OCI-LY1 (cell line): Measurements from ENCODE around the gene CACNG7.

Experiments used
- H2AFZ ChIP-seq: fragments of 200-600 bp; sonication (generic), shearing (Covaris generic); 2 replicates; pipeline ENCODE4 v1.6.0; 2014; ENCODE audit warnings: antibody characterized with exemption, mild to moderate bottlenecking, low read length
- H3F3A ChIP-seq: fragments of 200-600 bp; sonication (generic), shearing (Covaris generic); 2 replicates; pipeline ENCODE4 v1.6.0; 2014; ENCODE audit warnings: mild to moderate bottlenecking, antibody characterized with exemption, low read length, moderate library complexity; ENCODE audit not compliant: insufficient read depth
- H3K27ac ChIP-seq: fragments of 200-600 bp; sonication (generic); 2 replicates; pipeline ENCODE4 v1.5.1; 2014; ENCODE audit warnings: low read length, mixed run types, mild to moderate bottlenecking, low read depth; ENCODE audit not compliant: poor library complexity, severe bottlenecking
- H3K27me3 ChIP-seq: fragments of 200-600 bp; sonication (generic); 2 replicates; pipeline ENCODE4 v1.6.0; 2014; ENCODE audit warnings: antibody characterized with exemption, mild to moderate bottlenecking, low read length, moderate library complexity; ENCODE audit not compliant: insufficient read depth
- H3K36me3 ChIP-seq: fragments of 200-600 bp; sonication (generic); 2 replicates; pipeline ENCODE4 v1.6.1; 2014; ENCODE audit warnings: mild to moderate bottlenecking, antibody characterized with exemption, low read length, moderate library complexity, mixed read lengths; ENCODE audit not compliant: insufficient read depth
- H3K4me1 ChIP-seq: fragments of 200-600 bp; sonication (generic); 2 replicates; pipeline ENCODE4 v1.5.1; 2014; ENCODE audit warnings: mild to moderate bottlenecking, low read length, moderate library complexity; ENCODE audit not compliant: insufficient read depth, severe bottlenecking
- H3K4me2 ChIP-seq: fragments of 200-600 bp; sonication (generic), shearing (Covaris generic); 2 replicates; pipeline ENCODE4 v1.6.1; 2014; ENCODE audit warnings: low read length
- H3K4me3 ChIP-seq: fragments of 200-600 bp; sonication (generic); 2 replicates; pipeline ENCODE4 v1.5.1; 2014; ENCODE audit warnings: low read length, low read depth, mild to moderate bottlenecking, mixed read lengths; ENCODE audit not compliant: poor library complexity, severe bottlenecking
- H3K79me2 ChIP-seq: fragments of 200-600 bp; shearing (Covaris generic); 2 replicates; pipeline ENCODE4 v1.6.1; 2016; ENCODE audit warnings: mixed run types, low read length, mixed read lengths; ENCODE audit not compliant: insufficient read depth
- H3K9ac ChIP-seq: fragments of 200-600 bp; sonication (generic), shearing (Covaris generic); 2 replicates; pipeline ENCODE4 v1.6.1; 2014; ENCODE audit warnings: mild to moderate bottlenecking, low read length, mixed read lengths
- H3K9me2 ChIP-seq: fragments of 200-600 bp; sonication (generic), shearing (Covaris generic); 2 replicates; pipeline ENCODE4 v1.6.1; 2014; ENCODE audit warnings: low read depth, mild to moderate bottlenecking, low read length, mixed read lengths
- H3K9me3 ChIP-seq: fragments of 200-600 bp; shearing (Covaris generic); 2 replicates; pipeline ENCODE4 v1.6.1; 2014; ENCODE audit warnings: low read length, mixed read lengths
- H4K20me1 ChIP-seq: fragments of 200-600 bp; sonication (generic), shearing (Covaris generic); 2 replicates; pipeline ENCODE4 v1.6.0; 2016; ENCODE audit warnings: mild to moderate bottlenecking, low read length; ENCODE audit not compliant: insufficient read depth
- CTCF ChIP-seq: fragments of 200-600 bp; sonication (generic), shearing (Covaris generic); IDR thresholded peaks from 2 replicates; pipeline ENCODE4 v1.5.1; 2017; ENCODE audit warnings: mild to moderate bottlenecking, antibody characterized with exemption, low read length, moderate library complexity, mixed read lengths
- EZH2 ChIP-seq: fragments of 200-600 bp; sonication (generic), shearing (Covaris generic); IDR thresholded peaks from 2 replicates; pipeline ENCODE4 v1.8.0; 2017; ENCODE audit warnings: borderline replicate concordance, mixed run types, mild to moderate bottlenecking, antibody characterized with exemption, low read length, moderate library complexity, mixed read lengths

CACNG7 gene

GRCh38 chr19:53870485-53870844, 38.6 kb upstream of the CACNG7 start:
- H3F3A ChIP-seq, result no peaks in the 10 kb centered on the region
- no peak for TF ChIP-seq EZH2
- no peak for TF ChIP-seq CTCF
- H3K4me2 ChIP-seq, result no peak overlapping the region
- no peak overlapping the region for H2AFZ ChIP-seq
- no peak overlapping the region for H3K9ac ChIP-seq
- H3K9me2 ChIP-seq, result no peaks in the 10 kb centered on the region
- H3K79me2 ChIP-seq, result no peaks in the 10 kb centered on the region
- H3K9me3 ChIP-seq, result no peaks in the 10 kb centered on the region
- no peaks in the 10 kb centered on the region for H3K27me3 ChIP-seq
- no peaks in the 10 kb centered on the region for H4K20me1 ChIP-seq
- no peak overlapping the region for H3K4me3 ChIP-seq
- no peak overlapping the region for H3K27ac ChIP-seq
- no peaks in the 10 kb centered on the region for H3K36me3 ChIP-seq
- no peaks in the 10 kb centered on the region for H3K4me1 ChIP-seq

GRCh38 chr19:53871454-53871853, 37.6 kb upstream of the CACNG7 start:
- no peak overlapping the region for H3K4me2 ChIP-seq
- no peak overlapping the region for H2AFZ ChIP-seq
- H3K36me3 ChIP-seq, result no peaks in the 10 kb centered on the region
- H3K9ac ChIP-seq, result no peak overlapping the region
- TF ChIP-seq EZH2 (no peak), CTCF (no peak)
- H3K27me3 ChIP-seq, result no peaks in the 10 kb centered on the region
- no peaks in the 10 kb centered on the region for H3K9me2 ChIP-seq
- no peak overlapping the region for H3K27ac ChIP-seq
- no peaks in the 10 kb centered on the region for H4K20me1 ChIP-seq
- H3F3A ChIP-seq, result no peaks in the 10 kb centered on the region
- H3K4me1 ChIP-seq, result no peaks in the 10 kb centered on the region
- H3K4me3 ChIP-seq, result no peak overlapping the region
- H3K9me3 ChIP-seq, result no peaks in the 10 kb centered on the region
- H3K79me2 ChIP-seq, result no peaks in the 10 kb centered on the region

- H3K79me2 ChIP-seq, result no peaks in the 10 kb centered on the region
- no peak overlapping the region for H3K27ac ChIP-seq
- no peaks in the 10 kb centered on the region for H3K36me3 ChIP-seq
- H3K9ac ChIP-seq, result no peak overlapping the region
- no peak overlapping the region for H3K4me2 ChIP-seq
- no peak overlapping the region for H2AFZ ChIP-seq
- no peaks in the 10 kb centered on the region for H3K9me2 ChIP-seq
- H3K27me3 ChIP-seq, result no peaks in the 10 kb centered on the region
- TF ChIP-seq EZH2 (no peak), CTCF (no peak)
- H3K4me1 ChIP-seq, result no peaks in the 10 kb centered on the region
- H3K9me3 ChIP-seq, result no peaks in the 10 kb centered on the region
- no peaks in the 10 kb centered on the region for H4K20me1 ChIP-seq
- H3K4me3 ChIP-seq, result no peak overlapping the region
- H3F3A ChIP-seq, result no peaks in the 10 kb centered on the region
Measured at GRCh38 chr19:53872762-53873161, 36.3 kb upstream of the CACNG7 start.
